ENCODE results near the gene IGSF1. TPM values are rescaled to one million over a fixed set of nuclear protein-coding genes. Genes with fewer than 3 reads are reported as not detected.

IGSF1 gene
- total RNA-seq, 4 donors from 2014 or later, result 0.76 TPM; not detected in 3

DNA sequence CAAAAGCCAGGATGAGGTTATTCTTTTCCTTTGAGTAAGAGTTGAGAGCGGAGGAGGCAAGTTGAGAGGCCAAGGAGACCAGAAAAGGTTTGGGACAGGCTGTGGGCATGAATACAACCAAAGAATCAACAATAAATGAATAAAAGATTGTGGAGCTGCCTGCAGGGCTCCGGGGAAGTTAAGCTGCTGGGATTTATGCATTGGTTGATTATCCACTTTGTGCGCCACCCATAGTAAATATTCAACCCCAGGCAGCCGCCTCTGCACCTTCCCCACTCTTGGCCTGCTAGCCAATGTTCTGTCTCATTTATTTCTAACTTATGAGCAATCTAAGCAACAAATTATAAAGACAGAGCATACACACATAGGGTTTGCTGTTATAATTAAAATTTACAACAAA lies 28.2 kb upstream of the IGSF1 start:
- intact Hi-C loops (cut with DNase I), result no loop called here
- H3K4me3 ChIP-seq, result no peak overlapping the region
- H3K27me3 ChIP-seq, result no peaks in the 10 kb centered on the region
- H3K9me3 ChIP-seq, result no peaks in the 10 kb centered on the region
- TF ChIP-seq POLR2A (IDR thresholded peaks at IDR 0.05), result no peak
- TF ChIP-seq, protein P1, sequence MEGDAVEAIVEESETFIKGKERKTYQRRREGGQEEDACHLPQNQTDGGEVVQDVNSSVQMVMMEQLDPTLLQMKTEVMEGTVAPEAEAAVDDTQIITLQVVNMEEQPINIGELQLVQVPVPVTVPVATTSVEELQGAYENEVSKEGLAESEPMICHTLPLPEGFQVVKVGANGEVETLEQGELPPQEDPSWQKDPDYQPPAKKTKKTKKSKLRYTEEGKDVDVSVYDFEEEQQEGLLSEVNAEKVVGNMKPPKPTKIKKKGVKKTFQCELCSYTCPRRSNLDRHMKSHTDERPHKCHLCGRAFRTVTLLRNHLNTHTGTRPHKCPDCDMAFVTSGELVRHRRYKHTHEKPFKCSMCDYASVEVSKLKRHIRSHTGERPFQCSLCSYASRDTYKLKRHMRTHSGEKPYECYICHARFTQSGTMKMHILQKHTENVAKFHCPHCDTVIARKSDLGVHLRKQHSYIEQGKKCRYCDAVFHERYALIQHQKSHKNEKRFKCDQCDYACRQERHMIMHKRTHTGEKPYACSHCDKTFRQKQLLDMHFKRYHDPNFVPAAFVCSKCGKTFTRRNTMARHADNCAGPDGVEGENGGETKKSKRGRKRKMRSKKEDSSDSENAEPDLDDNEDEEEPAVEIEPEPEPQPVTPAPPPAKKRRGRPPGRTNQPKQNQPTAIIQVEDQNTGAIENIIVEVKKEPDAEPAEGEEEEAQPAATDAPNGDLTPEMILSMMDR (IDR thresholded peaks at IDR 0.05), result no peak
- WGBS, 2 donors, result 63 to 72% methylated on average over 4 of the region's 4 CpGs
- H3K4me1 ChIP-seq, result no peaks in the 10 kb centered on the region
- H3K27ac ChIP-seq, result no peak overlapping the region
- no peak for DNase-seq
- H3K36me3 ChIP-seq, result no peaks in the 10 kb centered on the region

DNA sequence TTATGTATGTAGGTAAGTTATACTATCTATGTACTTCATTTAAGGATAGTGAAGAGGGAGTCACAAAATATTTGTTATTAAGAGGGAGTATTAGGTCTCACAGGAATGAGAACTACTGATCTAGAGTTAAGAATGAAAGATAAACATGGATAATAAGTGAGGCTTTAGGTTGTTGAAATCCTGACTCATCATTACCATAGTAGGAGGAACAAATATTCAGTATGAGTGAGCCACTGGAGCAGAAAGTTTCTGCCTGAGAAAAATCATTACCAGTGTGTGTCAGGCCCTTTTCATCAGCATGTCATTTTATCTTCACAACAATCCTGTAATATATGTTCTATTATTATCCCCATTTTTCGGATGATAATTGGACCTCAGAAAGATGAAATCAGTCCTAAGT lies 27.2 kb upstream of the IGSF1 start:
- H3K36me3 ChIP-seq, result no peaks in the 10 kb centered on the region
- H3K4me3 ChIP-seq, result no peak overlapping the region
- H3K27me3 ChIP-seq, result no peaks in the 10 kb centered on the region
- 43 to 67% methylated on average over 1 of the region's 1 CpG for WGBS, 2 donors
- intact Hi-C loops (cut with DNase I), result no loop called here
- no peak overlapping the region for H3K27ac ChIP-seq
- TF ChIP-seq, protein P1 (IDR thresholded peaks at IDR 0.05), result no peak
- TF ChIP-seq POLR2A (IDR thresholded peaks at IDR 0.05), result no peak
- H3K4me1 ChIP-seq, result no peaks in the 10 kb centered on the region
- H3K9me3 ChIP-seq, result no peaks in the 10 kb centered on the region
- no peak for DNase-seq

DNA sequence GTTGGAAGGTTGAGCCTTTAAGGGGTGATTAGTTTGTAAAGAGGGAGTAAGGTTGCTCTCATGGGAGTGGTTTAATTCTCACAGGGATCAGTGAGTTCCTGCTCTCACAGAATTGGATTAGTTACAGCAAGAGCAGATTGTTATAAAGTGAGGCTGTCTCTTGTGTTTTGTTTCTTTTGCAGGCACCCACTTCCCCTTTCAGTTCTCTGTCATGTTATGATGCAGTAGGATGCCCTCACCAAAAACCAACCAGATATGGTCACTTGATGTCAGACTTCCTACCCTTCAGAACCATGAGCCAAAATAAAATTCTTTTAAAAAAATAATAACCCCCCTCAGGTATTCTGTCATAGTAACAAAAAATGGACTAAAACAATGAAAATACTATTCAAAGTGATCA lies 19.9 kb upstream of the IGSF1 start:
- no peak for DNase-seq
- Histone ChIP-seq H3K36me3 (no peaks in the 10 kb centered on the region), H3K4me3 (no peak overlapping the region), H3K27me3 (no peaks in the 10 kb centered on the region), H3K27ac (no peak overlapping the region), H3K4me1 (no peaks in the 10 kb centered on the region), H3K9me3 (no peaks in the 10 kb centered on the region)
- no peak for TF ChIP-seq POLR2A (IDR thresholded peaks at IDR 0.05)
- TF ChIP-seq, protein P1 (IDR thresholded peaks at IDR 0.05), result no peak
- intact Hi-C loops (cut with DNase I), result no loop called here

DNA sequence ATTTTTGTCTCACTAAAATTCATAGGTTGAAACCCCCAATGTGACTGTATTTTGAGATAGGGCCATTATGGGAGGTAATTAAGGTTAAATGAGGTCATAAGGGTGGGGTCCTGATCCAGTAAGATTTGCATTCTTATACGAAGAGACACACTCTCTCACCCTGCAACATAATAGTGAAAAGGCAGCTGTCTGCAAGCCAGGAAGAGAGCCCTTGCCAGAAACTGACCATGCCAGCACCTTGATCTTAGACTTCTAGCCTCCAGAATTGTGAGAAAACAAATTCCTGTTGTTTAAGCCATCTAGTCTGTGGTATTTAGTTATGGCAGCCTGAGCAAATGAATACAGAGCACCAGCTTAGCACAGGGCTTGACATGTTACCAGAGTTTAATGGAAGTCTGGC lies 17.5 kb upstream of the IGSF1 start:
- H3K4me1 ChIP-seq, result no peaks in the 10 kb centered on the region
- no peaks in the 10 kb centered on the region for H3K27me3 ChIP-seq

GRCh38 chrX:131305926-131306325 lies 16.8 kb upstream of the IGSF1 start:
- Histone ChIP-seq H3K9me3 (no peaks in the 10 kb centered on the region), H3K36me3 (no peaks in the 10 kb centered on the region), H3K27me3 (no peaks in the 10 kb centered on the region), H3K4me3 (no peak overlapping the region), H3K4me1 (no peaks in the 10 kb centered on the region), H3K27ac (no peak overlapping the region)
- TF ChIP-seq POLR2A (IDR thresholded peaks at IDR 0.05), result no peak
- TF ChIP-seq, protein P1 (IDR thresholded peaks at IDR 0.05), result no peak
- intact Hi-C loops (cut with DNase I), result no loop called here
- no peak for DNase-seq
- WGBS, 2 donors, result 21 to 52% methylated on average over 2 of the region's 2 CpGs

More for the DNA sequence above, 17.5 kb upstream of the IGSF1 start:
- no peak overlapping the region for H3K27ac ChIP-seq
- intact Hi-C loops (cut with DNase I), result no loop called here
- H3K36me3 ChIP-seq, result no peaks in the 10 kb centered on the region
- DNase-seq, result no peak
- WGBS, 2 donors, result 0 to 50% methylated on average over 1 of the region's 1 CpG
- no peak overlapping the region for H3K4me3 ChIP-seq
- no peak for TF ChIP-seq POLR2A (IDR thresholded peaks at IDR 0.05)
- TF ChIP-seq, protein P1 (IDR thresholded peaks at IDR 0.05), result no peak
- H3K9me3 ChIP-seq, result no peaks in the 10 kb centered on the region

All from esophagus squamous epithelium (tissue), 5 donors.